DMS53 treated with DMSO at 0.1 percent for 48 hours (cell line): ENCODE data around the gene SMOC2.
"Not testable (repeated sequence)": the region's sequence is repeated elsewhere in the genome, so short reads cannot be mapped to it uniquely, and the experiment has no call there.

ENCODE experiments used
- DNase-seq: peaks from one replicate; lab custom pipeline; 2025; ENCODE audit not compliant: unreplicated experiment; lab: John Stamatoyannopoulos, UW

The SMOC2 gene

GRCh38 chr6:168699631-168700295 is 258.8 kb downstream of the SMOC2 start:
- DNase-seq, result no peak

GRCh38 chr6:168700880-168701279 is 259.9 kb downstream of the SMOC2 start:
- DNase-seq, result no peak

DNA sequence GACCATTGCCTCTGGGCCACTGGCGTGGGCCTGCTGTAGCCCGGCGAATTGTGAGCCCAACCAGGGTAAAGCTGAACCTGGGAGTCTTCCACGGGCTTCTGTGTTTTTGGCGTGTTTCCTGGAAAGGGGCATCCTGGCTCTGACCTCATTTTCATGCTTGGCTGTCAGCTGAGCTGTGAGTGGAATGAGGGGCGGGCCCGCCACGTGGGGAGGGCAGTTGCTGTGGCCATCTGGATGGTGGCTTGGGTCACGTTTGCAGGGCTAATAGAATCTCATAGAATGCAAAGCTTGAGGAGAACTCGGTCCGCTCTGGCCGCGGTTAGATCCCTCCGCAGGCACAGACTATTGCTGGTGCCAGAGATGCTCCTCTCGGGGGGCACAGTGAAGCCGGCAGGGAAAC is 263.0 kb downstream of the SMOC2 start:
- no peak for DNase-seq

- DNase-seq, result no peak
Measured at GRCh38 chr6:168704678-168705077, 263.7 kb downstream of the SMOC2 start.

GRCh38 chr6:168705271-168705670 is 264.3 kb downstream of the SMOC2 start:
- DNase-seq, result not testable (repeated sequence)

DNA sequence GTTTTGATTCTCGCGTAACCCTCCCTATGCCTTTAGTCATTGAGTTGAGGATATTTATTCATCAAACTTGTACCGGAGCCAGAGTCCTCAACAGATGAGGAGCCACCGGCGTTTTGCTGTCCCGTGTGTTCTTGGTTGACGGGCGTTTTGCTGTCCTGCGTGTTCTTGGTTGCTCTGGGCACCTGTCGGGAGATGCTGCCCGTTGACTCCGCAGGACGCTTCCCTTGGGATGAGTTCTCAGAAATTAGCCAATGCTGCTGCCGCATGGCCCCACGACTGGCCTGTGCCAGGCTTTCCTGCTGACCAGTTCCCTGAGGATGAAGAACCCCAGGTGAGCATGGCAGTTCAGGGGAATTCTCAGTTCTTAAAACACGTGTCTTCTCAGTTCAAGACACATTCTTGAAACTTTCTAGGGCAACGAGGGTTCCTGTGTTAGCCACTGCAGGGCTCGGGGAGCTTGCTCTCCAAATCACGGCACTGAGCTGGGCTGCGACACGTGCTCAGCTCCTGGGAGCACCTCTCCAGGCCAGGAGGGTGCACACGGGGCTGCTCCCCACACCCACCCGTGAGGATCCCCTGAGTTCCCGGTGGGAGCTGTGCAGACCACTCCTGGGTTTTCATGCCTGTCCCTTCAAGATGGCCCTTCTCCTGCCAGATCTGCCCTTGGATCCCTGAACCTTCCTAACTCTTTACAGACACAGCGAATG is 265.6 kb downstream of the SMOC2 start:
- no peak for DNase-seq

GRCh38 chr6:168708526-168708925 is 267.5 kb downstream of the SMOC2 start:
- DNase-seq, result no peak

DNA sequence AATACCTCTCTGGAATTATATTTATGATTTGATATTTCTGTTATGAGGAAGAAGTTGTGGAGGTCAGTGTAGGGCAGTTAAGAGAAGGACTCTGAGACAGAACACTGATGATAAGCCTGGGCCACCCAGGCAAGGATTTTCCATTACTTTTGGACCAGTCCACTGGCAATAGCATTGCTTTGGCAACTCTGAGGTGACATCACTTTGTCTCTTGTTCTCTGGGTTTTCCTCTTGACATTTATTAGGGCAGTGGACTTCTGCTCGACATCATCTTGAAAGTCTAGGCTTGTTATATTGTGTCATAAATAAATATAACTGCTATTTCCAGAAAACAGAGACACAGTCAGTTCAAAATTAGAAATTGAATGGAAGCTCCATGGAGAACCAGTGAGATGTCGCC is 268.0 kb downstream of the SMOC2 start:
- DNase-seq, result no peak

DNA sequence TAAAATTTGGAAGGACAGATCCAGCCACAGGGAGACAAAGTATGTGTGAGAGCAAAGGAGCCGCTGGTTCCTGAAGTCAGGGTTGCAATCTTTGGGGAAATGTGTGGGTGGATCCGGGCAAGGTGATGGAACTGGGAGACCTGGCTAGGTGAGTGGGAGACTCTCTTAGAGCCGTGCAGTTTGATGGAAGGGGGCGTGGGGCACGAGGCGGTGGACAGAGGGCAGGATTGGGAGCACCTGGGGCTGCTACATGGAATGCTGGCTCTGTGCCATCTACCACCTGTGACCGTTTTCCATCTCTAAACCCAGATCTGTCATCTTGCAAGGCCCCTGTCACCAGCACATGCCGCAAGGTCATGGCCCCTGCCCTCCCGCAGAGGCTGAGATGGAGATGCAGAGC is 268.4 kb downstream of the SMOC2 start:
- DNase-seq, result no peak

DNA sequence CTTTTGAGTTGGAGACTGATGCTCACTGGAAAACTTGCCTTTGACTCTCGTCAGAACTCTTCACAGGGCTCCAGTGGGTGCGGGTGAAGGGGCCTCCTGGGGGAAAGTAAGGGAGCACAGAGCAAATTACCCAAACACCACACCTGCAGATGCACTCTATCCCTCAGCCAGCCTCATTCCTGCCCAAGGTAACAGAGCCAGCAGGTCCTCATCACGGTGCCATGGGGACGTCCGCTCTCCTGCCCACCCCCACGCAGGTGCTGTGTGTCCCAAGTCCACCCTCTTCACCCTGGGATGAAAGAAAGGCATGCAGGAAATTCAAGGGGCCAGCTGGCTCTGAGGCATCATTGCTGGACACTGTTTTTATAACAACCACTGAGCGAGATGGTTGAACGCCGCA is 269.0 kb downstream of the SMOC2 start:
- DNase-seq, result no peak

- DNase-seq, result no peak
Measured at GRCh38 chr6:168711049-168711640, 270.2 kb downstream of the SMOC2 start.

DNA sequence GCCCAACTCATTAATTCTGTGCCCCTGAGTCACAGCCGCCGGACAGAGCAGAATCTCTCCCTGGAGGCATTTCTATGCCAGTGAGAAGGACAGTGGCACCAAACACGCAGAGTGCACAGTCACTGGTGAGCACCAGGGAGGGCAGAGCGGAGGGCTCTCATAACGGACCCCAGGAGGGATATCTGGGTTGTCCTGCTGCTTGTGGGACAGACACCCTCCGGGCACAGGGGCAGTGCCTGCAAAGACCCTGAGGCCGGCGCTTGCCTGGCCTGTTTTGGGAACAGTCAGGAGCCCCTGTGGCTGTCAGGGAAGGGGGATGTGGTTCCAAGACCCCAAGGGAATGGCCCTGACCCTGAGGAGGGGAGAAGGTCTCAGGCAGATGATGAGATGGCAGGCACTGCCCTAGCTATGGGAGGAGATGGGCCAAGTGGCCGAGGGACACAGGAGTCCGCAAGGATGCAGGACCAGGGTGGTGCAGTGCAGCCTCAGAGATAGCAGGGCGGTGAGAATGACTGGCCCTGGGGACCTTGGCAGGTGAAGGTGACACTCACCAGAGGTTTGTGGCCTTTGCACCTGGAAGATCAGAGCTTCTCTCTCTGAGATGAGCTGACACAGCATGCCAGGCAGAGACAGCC is 270.8 kb downstream of the SMOC2 start:
- no peak for DNase-seq

GRCh38 chr6:168712993-168713392 is 272.0 kb downstream of the SMOC2 start:
- no peak for DNase-seq

GRCh38 chr6:168713839-168714238 is 272.9 kb downstream of the SMOC2 start:
- DNase-seq, result peak; percentile 21

DNA sequence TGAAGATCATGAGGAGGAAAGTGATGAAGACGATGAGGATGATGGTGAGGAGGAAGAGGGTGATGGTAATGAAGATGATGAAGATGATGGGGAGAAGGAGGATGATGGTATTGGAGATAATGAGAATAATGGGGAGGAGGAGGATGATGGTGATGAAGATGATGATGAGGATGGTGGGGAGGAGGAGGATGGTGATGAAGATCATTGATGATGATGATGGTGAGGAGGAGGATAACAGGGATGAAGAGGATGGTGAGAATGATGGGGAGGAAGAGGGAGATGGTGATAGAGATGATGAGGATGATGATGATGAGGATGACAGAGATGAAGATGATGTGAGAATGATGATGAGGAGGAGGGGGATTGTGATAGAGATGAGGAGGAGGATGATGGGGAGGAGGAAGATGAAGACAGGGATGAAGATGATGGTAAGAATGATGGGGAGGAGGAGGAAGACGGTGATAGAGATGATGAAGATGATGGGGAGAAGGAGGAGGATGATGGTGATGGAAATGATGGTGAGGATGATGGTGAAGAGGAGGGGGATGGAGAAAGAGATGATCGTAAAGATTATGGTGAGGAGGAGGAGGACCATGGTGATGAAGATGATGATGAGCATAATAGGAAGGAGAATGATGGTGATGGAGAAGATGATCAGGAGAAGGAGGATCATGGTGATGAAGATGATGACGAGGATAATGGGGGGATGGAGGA is 273.7 kb downstream of the SMOC2 start:
- no peak for DNase-seq

DNA sequence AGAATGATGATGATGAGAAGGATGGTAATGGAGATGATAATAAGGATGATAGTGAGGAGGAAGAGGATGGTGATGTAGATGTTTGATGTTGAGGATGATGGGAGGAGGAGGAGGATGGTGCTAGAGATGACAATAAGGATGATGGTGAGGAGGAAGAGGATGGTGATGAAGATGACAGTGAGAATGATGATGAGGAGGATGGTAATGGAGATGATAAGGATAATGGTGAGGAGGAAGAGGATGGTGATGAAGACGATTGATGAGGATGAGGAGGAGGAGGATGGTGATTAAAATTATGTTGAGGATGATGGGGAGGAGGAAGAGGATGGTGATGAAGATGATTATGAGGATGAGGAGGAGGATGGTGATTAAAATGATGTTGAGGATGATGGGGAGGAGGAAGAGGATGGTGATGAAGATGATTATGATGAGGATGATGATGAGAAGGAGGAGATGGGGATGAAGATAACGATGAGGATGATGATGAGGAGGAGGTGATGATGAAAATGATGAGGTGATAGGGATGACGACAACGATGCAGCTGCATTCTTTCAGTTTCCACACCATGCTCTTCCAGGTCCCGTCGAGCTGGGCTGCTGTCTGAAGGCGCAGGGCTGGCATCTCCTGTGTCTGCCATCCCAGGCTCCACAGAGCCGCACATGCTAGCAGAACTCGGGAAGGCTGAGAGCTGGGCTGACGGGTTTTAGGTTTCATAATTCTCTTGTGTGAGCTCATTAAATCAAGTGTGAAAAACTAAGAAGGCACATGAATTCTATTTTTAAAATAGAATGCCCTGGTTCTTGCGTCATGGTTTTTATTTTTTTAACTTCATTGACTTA is 274.9 kb downstream of the SMOC2 start:
- DNase-seq, result peak; percentile 10

DNA sequence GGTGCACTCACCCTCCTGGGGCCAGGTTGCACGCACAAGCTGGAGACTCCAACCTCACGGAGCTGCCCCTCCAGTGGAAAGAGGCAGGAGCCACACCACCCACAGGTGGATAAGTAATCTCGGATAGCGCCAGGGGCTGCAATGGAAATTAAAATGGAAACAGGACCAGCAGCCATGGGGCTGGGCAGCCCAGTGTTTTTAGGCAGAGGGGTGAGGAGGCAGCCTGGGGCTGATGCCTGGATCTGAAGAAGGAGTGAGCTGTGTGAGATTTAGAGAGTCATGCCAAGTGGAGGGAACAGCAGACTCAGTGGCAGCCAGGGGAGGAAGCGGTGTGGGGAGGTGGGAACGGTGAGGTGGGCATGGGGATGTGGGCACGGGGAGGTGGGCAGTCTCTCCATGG is 275.6 kb downstream of the SMOC2 start:
- no peak for DNase-seq

DNA sequence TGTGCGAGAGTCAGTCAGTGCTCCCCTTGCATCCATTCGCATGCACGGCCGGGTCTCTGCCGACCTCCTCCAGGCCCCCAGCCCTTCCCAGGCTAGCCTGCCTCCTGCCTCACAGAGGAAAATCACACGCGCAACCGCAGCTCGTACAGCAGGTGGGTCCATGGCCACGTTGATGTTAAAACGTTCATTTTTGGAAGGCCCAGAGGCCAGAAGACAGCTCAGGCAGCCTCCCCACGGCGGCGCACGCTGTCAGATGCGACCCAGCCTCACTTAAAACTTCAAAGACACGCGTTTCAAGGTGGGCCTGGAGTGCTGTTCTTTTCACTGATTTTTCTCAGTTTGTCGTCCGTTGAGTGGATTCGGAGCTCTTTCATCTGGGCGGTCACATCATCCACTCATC is 276.5 kb downstream of the SMOC2 start:
- DNase-seq, result no peak
